Heart right ventricle (tissue), 16 donors: ENCODE data around the gene RPL26. TPM values are rescaled to one million over a fixed set of nuclear protein-coding genes. Genes with fewer than 3 reads are reported as not detected.

Experiments
- ATAC-seq, 8 donors: fragments of 200-7000 bp; cut with Tn5 transposase; one replicate each; pipeline ENCODE4 v1.9.1; 2020; ENCODE audit warnings: mild to moderate bottlenecking in 8 of 8, moderate library complexity in 8 of 8, moderate number of reproducible peaks in 1 of 8
- DNase-seq, 2 donors: peaks; one replicate each; pipeline ENCODE4 v3.0.0-alpha.2; 2020
- H3K27ac ChIP-seq, 10 donors: fragments of 200-600 bp; sonication (generic) in 2 of 10; one replicate each; pipeline versions ENCODE4 v1.5.0 to v1.8.0; 2020 to 2022; ENCODE audit warnings: mild to moderate bottlenecking in 3 of 10
- H3K27me3 ChIP-seq, 7 donors: fragments of 200-600 bp; one replicate each; pipeline ENCODE4 v1.8.0; 2021 to 2022; ENCODE audit warnings: mild to moderate bottlenecking in 2 of 7
- H3K36me3 ChIP-seq, 9 donors: fragments of 200-600 bp; sonication (generic) in 1 of 9; one replicate each; pipeline versions ENCODE4 v1.5.0 to v1.8.0; 2020 to 2022; ENCODE audit warnings: mild to moderate bottlenecking in 2 of 9
- H3K4me1 ChIP-seq, 9 donors: fragments of 200-600 bp; sonication (generic) in 1 of 9; one replicate each; pipeline versions ENCODE4 v1.5.0 to v1.8.0; 2020 to 2022; ENCODE audit warnings: mild to moderate bottlenecking in 4 of 9
- H3K4me3 ChIP-seq, 10 donors: fragments of 200-600 bp; sonication (generic) in 2 of 10; one replicate each; pipeline versions ENCODE4 v1.5.0 to v1.8.0; 2020 to 2022; ENCODE audit warnings: mild to moderate bottlenecking in 7 of 10, moderate library complexity in 2 of 10
- H3K9me3 ChIP-seq, 11 donors: fragments of 200-600 bp in 10 of 11; sonication (generic) in 2 of 11; one replicate each; pipeline versions ENCODE4 v1.5.0 to v1.8.0; 2013 to 2022; ENCODE audit warnings: mild to moderate bottlenecking in 2 of 11, control low read depth in 1 of 11, moderate library complexity in 1 of 11
- CTCF ChIP-seq, 9 donors: fragments of 200-600 bp; sonication (generic) in 2 of 9; IDR thresholded peaks; one replicate each; pipeline versions ENCODE4 v1.5.0 to v1.8.0; 2021 to 2022; ENCODE audit warnings: antibody characterized with exemption in 9 of 9, mild to moderate bottlenecking in 5 of 9, moderate library complexity in 1 of 9
- WGBS, 2 donors: extraction: QIAGEN DNeasy Blood & Tissue Kit; methylation state at CpG; one replicate each; pipeline ENCODE4 v1.1.7; 2013; ENCODE audit warnings: inconsistent platforms in 1 of 2; 5-methylcytosine and 5-hydroxymethylcytosine counted together
- intact Hi-C, 10 donors: fragments of 100-400 bp; cut with DNase I; formaldehyde crosslinking; loops; one replicate each; pipeline versions ENCODE4 v1.11.1 to v1.14.2; 2022
- polyA plus RNA-seq, 2 donors: library from polyadenylated mRNA; stranded (reverse); fragments of 200-250 nt; gene quantifications; one replicate each; pipeline ENCODE4 v1.2.3, GENCODE V29; 2013
- total RNA-seq, 10 donors: library from RNA; stranded (reverse); fragmentation: NEBNext Ultra II Directional in 3 of 10; extraction: Animal tissue kit (Norgen Biotek cat#: 25700) in 3 of 10; gene quantifications; one replicate each; pipeline versions ENCODE4 v1.2.1 to v1.2.4, GENCODE V29; 2021 to 2023
- donor health status: Arrhythmogenic right ventricular cardiomyopathy.
- donor health status: ischemic (EF 13 %, LVEDD 7.1; RV severe dilation, severe dysfunction).
- donor health status: healthy with polysubstance abuse.
- donor health status: DM: no; HTN: yes; CAD: no.
- donor health status: DM: no; HTN: no; CAD: no.
- donor health status: ischemic (EF 25% LVEDD 6.9; RV normal size, moderate dysfunction).
- donor health status: ischemic (EF 25% LVEDD 5.7; RV mildly dilated, moderate dysfunction).
- donor health status: healthy.
- donor health status: DM: yes; HTN: yes; CAD: no.
- donor health status: Ischemic cardiomyopathy.
- donor health status: ischemic (EF 35%, LVEDD 5.7; RV mildly dilated, moderate dysfunction).
- donor health status: nonischemic (EF 11% LVEDD 7.7; RV severe dilation, severe dysfunction).
- donor health status: DM: yes; HTN: yes; CAD: no.
- donor health status: PGD.
- donor health status: ischemic (EF 29% LVEDD 5.4; RV normal size, mild dysfunction).
- donor health status: nonischemic (EF 23%, LVEDD 6.1; RV moderate dilation, normal function).

Gene RPL26
- total and polyA plus RNA-seq, 12 donors: 890 to 4,129 (median 1,028) TPM

DNA sequence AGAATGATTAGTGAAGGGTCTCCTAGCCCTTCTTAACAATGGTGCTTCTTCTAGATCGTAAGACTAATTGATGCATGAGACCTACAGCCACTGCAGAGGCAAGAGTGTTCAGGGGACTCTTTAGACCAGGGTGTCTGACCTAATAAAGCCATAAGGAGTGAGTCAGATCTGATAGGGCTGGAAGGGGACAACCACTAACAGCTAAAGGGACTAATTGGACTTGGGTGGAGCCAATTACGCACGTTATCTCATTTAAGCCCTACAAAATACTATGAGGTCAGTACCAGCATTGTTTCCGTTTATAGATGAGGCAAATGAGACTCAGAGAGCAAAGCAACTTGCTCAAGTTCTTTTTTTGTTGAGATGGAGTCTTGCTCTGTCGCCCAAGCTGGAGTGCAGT lies 29.1 kb upstream of the RPL26 start:
- ATAC-seq: no peak
- TF ChIP-seq CTCF (IDR thresholded peaks at IDR 0.05): no peak
- intact Hi-C loops: loop anchor here (5.0 to 10.0 kb wide), 9 partner anchors 63 to 483 kb away; partner anchors contain the start of gene CCDC42 (in 1 of the 10)

GRCh38 chr17:8410883-8411238 lies 27.9 kb upstream of the RPL26 start:
- H3K4me1 ChIP-seq: peaks cover 0 to 23% (median 4%) of the 10 kb centered on the region in 9 donors
- H3K27ac ChIP-seq: no peak overlapping the region
- peaks cover 0 to 13% (median 0%) of the 10 kb centered on the region in 7 donors for H3K27me3 ChIP-seq
- H3K4me3 ChIP-seq: no peak overlapping the region
- ATAC-seq (no peak), DNase-seq (no peak)
- WGBS, 2 donors: 72 to 92% methylated on average over 1 of the region's 1 CpG
- no peak for TF ChIP-seq CTCF (IDR thresholded peaks at IDR 0.05)
- no peaks in the 10 kb centered on the region for H3K36me3 ChIP-seq
- no peaks in the 10 kb centered on the region for H3K9me3 ChIP-seq
- intact Hi-C loops: loop anchor here (1.0 to 10.0 kb wide), 15 partner anchors 64 to 484 kb away; partner anchors contain the start of gene CCDC42 (in 1 of the 10)

More for the DNA sequence above, 29.1 kb upstream of the RPL26 start:
- Histone ChIP-seq H3K27me3 (peaks cover 0 to 13% (median 0%) of the 10 kb centered on the region in 7 donors), H3K9me3 (no peaks in the 10 kb centered on the region), H3K4me3 (no peak overlapping the region), H3K27ac (peak overlapping the region in 1 of 10 donors; percentile 82), H3K4me1 (peaks cover 0 to 25% (median 4%) of the 10 kb centered on the region in 9 donors), H3K36me3 (no peaks in the 10 kb centered on the region)
- 73 to 77% methylated on average over 5 of the region's 5 CpGs for WGBS, 2 donors
- no peak for DNase-seq

- Histone ChIP-seq H3K36me3 (no peaks in the 10 kb centered on the region), H3K4me1 (peaks cover 0 to 23% (median 4%) of the 10 kb centered on the region in 9 donors), H3K27me3 (peaks cover 0 to 6% (median 0%) of the 10 kb centered on the region in 7 donors), H3K9me3 (no peaks in the 10 kb centered on the region), H3K27ac (no peak overlapping the region), H3K4me3 (no peak overlapping the region)
- TF ChIP-seq CTCF (IDR thresholded peaks at IDR 0.05): peak; percentile 74 to 92 (median 87)
- intact Hi-C loops: loop anchor here (1.0 to 10.0 kb wide), 15 partner anchors 65 to 485 kb away; partner anchors contain the start of gene CCDC42 (in 1 of the 10)
- 24 to 26% methylated on average over 19 of the region's 19 CpGs for WGBS, 2 donors
- ATAC-seq: peak; percentile 87 to 96 (median 94)
- DNase-seq: peak; percentile 87 to 90
Observed at GRCh38 chr17:8409966-8410882, 27.2 kb upstream of the RPL26 start.

DNA sequence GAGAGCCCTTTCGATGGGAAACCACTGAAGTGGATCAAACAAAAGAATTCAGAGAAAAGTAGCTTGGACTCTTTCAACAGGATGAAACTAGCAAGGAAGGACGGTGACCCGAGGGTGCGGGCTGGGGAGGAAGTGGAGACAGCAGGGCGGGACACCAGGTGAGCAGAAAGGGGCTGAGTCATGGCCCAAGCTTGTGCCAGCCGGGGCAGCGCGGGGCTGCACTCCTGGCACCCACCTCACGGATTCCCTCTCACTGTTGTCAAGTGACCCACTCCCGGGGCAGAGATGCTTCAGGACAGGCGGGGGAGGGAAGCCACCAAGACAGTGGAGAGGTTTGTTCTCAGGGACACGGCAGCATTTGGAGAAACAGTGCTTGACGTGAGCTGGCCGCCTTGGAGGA lies 25.4 kb upstream of the RPL26 start:
- no peak overlapping the region for H3K4me3 ChIP-seq
- no peaks in the 10 kb centered on the region for H3K36me3 ChIP-seq
- TF ChIP-seq CTCF (IDR thresholded peaks at IDR 0.05): no peak
- H3K27ac ChIP-seq: no peak overlapping the region
- peaks cover 0 to 2% (median 0%) of the 10 kb centered on the region in 7 donors for H3K27me3 ChIP-seq
- DNase-seq (no peak), ATAC-seq (no peak)
- H3K4me1 ChIP-seq: peaks cover 0 to 19% (median 4%) of the 10 kb centered on the region in 9 donors
- H3K9me3 ChIP-seq: no peaks in the 10 kb centered on the region
- intact Hi-C loops: loop anchor here in 1 of 10 donors (10.0 kb wide), 1 partner anchor 486 kb away; no protein-coding TSS in a partner anchor
- 65 to 66% methylated on average over 14 of the region's 14 CpGs for WGBS, 2 donors
